ACC112 (cell line): ENCODE data around the gene KCNE3.

ENCODE experiments used
- H2AFZ ChIP-seq: fragments of 200-600 bp; sonication (generic); one replicate; pipeline ENCODE4 v1.6.0; 2017; ENCODE audit warnings: antibody characterized with exemption, low read length; ENCODE audit not compliant: unreplicated experiment
- H3K27ac ChIP-seq: fragments of 200-600 bp; sonication (generic); 2 replicates; pipeline ENCODE4 v1.5.1; 2014; ENCODE audit warnings: low read depth, mild to moderate bottlenecking, antibody characterized with exemption, low read length, moderate library complexity
- H3K27me3 ChIP-seq: fragments of 200-600 bp; sonication (generic); 2 replicates; pipeline ENCODE4 v1.6.1; 2014; ENCODE audit warnings: mild to moderate bottlenecking, antibody characterized with exemption, low read length, moderate library complexity, mixed read lengths; ENCODE audit not compliant: insufficient read depth
- H3K36me3 ChIP-seq: fragments of 200-600 bp; sonication (generic); 2 replicates; pipeline ENCODE4 v1.6.1; 2016; ENCODE audit warnings: mild to moderate bottlenecking, antibody characterized with exemption, low read length, moderate library complexity, mixed read lengths; ENCODE audit not compliant: insufficient read depth
- H3K4me1 ChIP-seq: fragments of 200-600 bp; sonication (generic); one replicate; pipeline ENCODE4 v1.6.1; 2016; ENCODE audit warnings: low read length, mixed read lengths; ENCODE audit not compliant: insufficient read depth, unreplicated experiment, control insufficient read depth
- H3K4me3 ChIP-seq: fragments of 200-600 bp; sonication (generic); 2 replicates; pipeline ENCODE4 v1.5.1; 2014; ENCODE audit warnings: mild to moderate bottlenecking, low read depth, low read length
- H3K79me2 ChIP-seq: fragments of 200-600 bp; sonication (generic); one replicate; pipeline ENCODE4 v1.6.0; 2016; ENCODE audit warnings: low read length; ENCODE audit not compliant: control insufficient read depth, unreplicated experiment, insufficient read depth

The KCNE3 gene

GRCh38 chr11:74443071-74443864, 24.1 kb downstream of the KCNE3 start:
- no peaks in the 10 kb centered on the region for H3K27me3 ChIP-seq
- H3K79me2 ChIP-seq = no peaks in the 10 kb centered on the region
- H2AFZ ChIP-seq = no peak overlapping the region
- no peaks in the 10 kb centered on the region for H3K4me1 ChIP-seq
- H3K36me3 ChIP-seq = no peaks in the 10 kb centered on the region
- no peak overlapping the region for H3K27ac ChIP-seq
- no peak overlapping the region for H3K4me3 ChIP-seq

- Histone ChIP-seq H3K4me1 (no peaks in the 10 kb centered on the region), H2AFZ (no peak overlapping the region), H3K27me3 (no peaks in the 10 kb centered on the region), H3K79me2 (no peaks in the 10 kb centered on the region), H3K36me3 (no peaks in the 10 kb centered on the region), H3K27ac (no peak overlapping the region), H3K4me3 (no peak overlapping the region)
Observed at GRCh38 chr11:74442636-74443035, 24.7 kb downstream of the KCNE3 start.

GRCh38 chr11:74438681-74439080, 28.7 kb downstream of the KCNE3 start:
- Histone ChIP-seq H3K27me3 (no peaks in the 10 kb centered on the region), H3K27ac (no peak overlapping the region), H3K36me3 (no peaks in the 10 kb centered on the region), H2AFZ (no peak overlapping the region), H3K4me1 (no peaks in the 10 kb centered on the region), H3K79me2 (no peaks in the 10 kb centered on the region), H3K4me3 (no peak overlapping the region)

GRCh38 chr11:74437441-74438042, 29.8 kb downstream of the KCNE3 start:
- Histone ChIP-seq H3K4me3 (no peak overlapping the region), H3K79me2 (no peaks in the 10 kb centered on the region), H3K27me3 (no peaks in the 10 kb centered on the region), H3K27ac (no peak overlapping the region), H3K36me3 (no peaks in the 10 kb centered on the region), H2AFZ (no peak overlapping the region), H3K4me1 (no peaks in the 10 kb centered on the region)

GRCh38 chr11:74434528-74434927, 32.8 kb downstream of the KCNE3 start:
- H3K4me1 ChIP-seq = no peaks in the 10 kb centered on the region
- H3K27ac ChIP-seq = no peak overlapping the region
- no peak overlapping the region for H3K4me3 ChIP-seq
- no peaks in the 10 kb centered on the region for H3K79me2 ChIP-seq
- no peak overlapping the region for H2AFZ ChIP-seq
- H3K27me3 ChIP-seq = no peaks in the 10 kb centered on the region
- H3K36me3 ChIP-seq = no peaks in the 10 kb centered on the region

- Histone ChIP-seq H3K4me3 (no peak overlapping the region), H3K79me2 (no peaks in the 10 kb centered on the region), H3K4me1 (peaks cover 7% of the 10 kb centered on the region), H3K36me3 (no peaks in the 10 kb centered on the region), H3K27ac (no peak overlapping the region), H3K27me3 (no peaks in the 10 kb centered on the region), H2AFZ (no peak overlapping the region)
Observed at GRCh38 chr11:74429205-74429604, 38.1 kb downstream of the KCNE3 start.

- H3K4me1 ChIP-seq = peaks cover 7% of the 10 kb centered on the region
- H3K27ac ChIP-seq = no peak overlapping the region
- H3K27me3 ChIP-seq = no peaks in the 10 kb centered on the region
- H3K79me2 ChIP-seq = no peaks in the 10 kb centered on the region
- no peak overlapping the region for H3K4me3 ChIP-seq
- no peak overlapping the region for H2AFZ ChIP-seq
- H3K36me3 ChIP-seq = no peaks in the 10 kb centered on the region
Observed at GRCh38 chr11:74427384-74427886, 39.9 kb downstream of the KCNE3 start.

GRCh38 chr11:74425100-74425499, 42.2 kb downstream of the KCNE3 start:
- H3K27ac ChIP-seq = no peak overlapping the region
- peaks cover 7% of the 10 kb centered on the region for H3K4me1 ChIP-seq
- no peak overlapping the region for H2AFZ ChIP-seq
- H3K4me3 ChIP-seq = no peak overlapping the region
- H3K79me2 ChIP-seq = no peaks in the 10 kb centered on the region
- H3K36me3 ChIP-seq = no peaks in the 10 kb centered on the region
- no peaks in the 10 kb centered on the region for H3K27me3 ChIP-seq

GRCh38 chr11:74418509-74418895, 48.8 kb downstream of the KCNE3 start:
- H3K27ac ChIP-seq = peak overlapping the region; percentile 72
- H3K79me2 ChIP-seq = no peaks in the 10 kb centered on the region
- H3K27me3 ChIP-seq = no peaks in the 10 kb centered on the region

GRCh38 chr11:74417860-74418508, 49.4 kb downstream of the KCNE3 start:
- H3K27me3 ChIP-seq = no peaks in the 10 kb centered on the region
- H2AFZ ChIP-seq = no peak overlapping the region
- no peaks in the 10 kb centered on the region for H3K79me2 ChIP-seq

More at GRCh38 chr11:74418509-74418895, 48.8 kb downstream of the KCNE3 start:
- peaks cover 10% of the 10 kb centered on the region for H3K4me1 ChIP-seq
- peak overlapping the region; percentile 32; the same call in 1 of the 2 replicates for H3K4me3 ChIP-seq
- no peak overlapping the region for H2AFZ ChIP-seq
- no peaks in the 10 kb centered on the region for H3K36me3 ChIP-seq

More at GRCh38 chr11:74417860-74418508, 49.4 kb downstream of the KCNE3 start:
- H3K27ac ChIP-seq = no peak overlapping the region
- peaks cover 10% of the 10 kb centered on the region for H3K4me1 ChIP-seq
- no peak overlapping the region for H3K4me3 ChIP-seq
- no peaks in the 10 kb centered on the region for H3K36me3 ChIP-seq
